HPDE6-E6E7 (cell line): ENCODE measurements around the gene RALA.
"Not testable (repeated sequence)": the region's sequence is repeated elsewhere in the genome, so short reads cannot be mapped to it uniquely, and the experiment has no call there.

Experiments used
- DNase-seq: peaks from one replicate; pipeline ENCODE4 v3.0.0; 2011; ENCODE audit warnings: missing footprints; ENCODE audit errors: extremely low spot score

The RALA gene

DNA sequence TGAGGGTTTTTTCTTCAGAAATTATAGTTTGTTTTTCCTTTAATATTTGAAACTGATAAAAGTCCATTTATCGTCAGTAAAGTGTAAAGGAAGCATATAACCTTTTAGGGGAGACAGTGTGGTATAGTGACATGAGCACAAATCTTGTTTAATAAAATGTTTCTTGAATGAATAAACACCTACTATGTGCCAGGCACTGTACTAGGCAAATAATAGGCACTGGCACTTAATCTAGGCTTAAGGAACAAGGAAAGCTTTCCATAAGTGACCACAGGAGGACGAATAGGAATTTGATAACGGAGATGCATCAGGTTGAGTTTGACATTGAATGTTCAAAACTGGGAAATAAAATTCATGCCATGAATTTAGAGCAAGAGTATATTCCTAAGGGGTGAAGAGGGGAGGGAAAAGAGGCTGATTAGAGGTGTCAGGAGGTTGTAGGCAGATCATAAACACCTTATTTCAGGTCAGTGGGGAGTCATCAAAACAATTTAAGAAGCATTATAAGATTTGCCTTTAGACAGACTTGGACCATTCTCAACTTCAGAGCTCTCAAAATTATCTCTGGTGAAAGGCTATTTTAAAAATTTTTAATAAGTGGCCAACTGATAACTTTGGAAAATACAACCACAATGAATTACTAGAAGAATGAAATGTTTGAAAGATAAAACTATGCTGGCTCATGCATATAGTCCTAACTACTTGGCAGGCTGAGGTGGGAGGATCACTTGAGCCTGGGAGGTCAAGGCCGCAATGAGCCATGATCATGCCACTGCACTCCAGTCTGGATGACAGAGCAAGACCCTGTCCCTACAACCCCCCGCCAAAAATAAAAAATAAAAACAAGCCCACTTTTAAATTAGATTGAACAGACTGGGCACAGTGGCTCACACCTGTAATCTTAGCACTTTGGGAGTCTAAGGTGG, 22.4 kb downstream of the RALA start:
- no peak for DNase-seq

DNA sequence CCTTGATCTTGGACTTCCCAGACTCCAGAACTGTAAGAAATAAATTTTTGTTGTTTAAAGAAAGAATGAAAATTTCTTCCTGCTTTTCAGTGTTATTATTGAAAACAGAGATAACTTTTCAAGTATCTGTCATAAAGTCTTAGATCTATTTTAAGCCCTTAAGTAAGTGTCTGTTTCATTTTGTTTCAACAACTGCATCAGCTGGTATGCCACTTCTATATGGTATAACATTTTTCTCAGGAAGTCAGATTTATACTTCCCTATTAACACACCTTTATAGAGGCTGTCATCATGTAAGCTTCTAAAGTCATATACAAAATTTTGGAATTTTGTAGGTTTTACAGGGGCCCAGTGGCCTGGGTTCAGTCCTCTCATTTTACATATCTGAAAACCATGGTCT, 24.4 kb downstream of the RALA start:
- DNase-seq = no peak

DNA sequence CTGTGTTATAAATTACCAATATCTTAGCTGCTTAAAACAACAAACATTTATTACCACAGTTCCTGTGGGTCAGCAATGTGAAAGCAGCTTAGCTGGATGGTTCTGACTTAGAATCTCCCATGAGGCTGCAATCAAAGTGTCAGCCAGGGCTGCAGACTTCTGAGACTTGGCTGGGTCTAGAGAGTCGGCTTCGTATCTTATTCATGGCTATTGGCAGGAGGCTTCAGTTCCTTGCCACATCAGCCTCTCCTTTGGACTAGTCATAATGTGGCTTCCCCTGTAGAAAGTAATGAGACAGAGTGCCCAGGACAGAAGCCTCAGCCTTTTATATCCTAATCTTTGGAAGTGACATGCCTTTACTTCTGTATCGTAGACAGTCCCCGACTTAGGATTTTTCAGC, 27.3 kb downstream of the RALA start:
- no peak for DNase-seq

DNA sequence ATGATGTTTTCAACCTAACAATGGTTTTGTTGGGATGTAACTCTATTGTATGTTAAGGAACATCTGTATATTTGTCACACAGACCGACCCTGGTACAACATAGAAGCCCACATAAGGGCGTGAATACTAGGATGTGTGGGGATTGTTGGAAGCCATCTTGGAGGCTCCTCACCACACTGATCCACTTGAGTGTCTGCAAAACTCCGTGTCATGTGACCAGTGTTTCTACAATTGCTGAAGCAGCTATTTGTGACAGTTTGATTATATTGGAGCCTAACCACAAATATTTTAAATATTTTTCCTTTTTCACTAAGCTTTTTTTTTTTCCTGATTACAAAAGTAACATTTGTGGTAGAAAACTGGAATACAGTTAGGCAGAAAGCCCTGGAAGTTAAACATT, 27.9 kb downstream of the RALA start:
- DNase-seq = no peak

DNA sequence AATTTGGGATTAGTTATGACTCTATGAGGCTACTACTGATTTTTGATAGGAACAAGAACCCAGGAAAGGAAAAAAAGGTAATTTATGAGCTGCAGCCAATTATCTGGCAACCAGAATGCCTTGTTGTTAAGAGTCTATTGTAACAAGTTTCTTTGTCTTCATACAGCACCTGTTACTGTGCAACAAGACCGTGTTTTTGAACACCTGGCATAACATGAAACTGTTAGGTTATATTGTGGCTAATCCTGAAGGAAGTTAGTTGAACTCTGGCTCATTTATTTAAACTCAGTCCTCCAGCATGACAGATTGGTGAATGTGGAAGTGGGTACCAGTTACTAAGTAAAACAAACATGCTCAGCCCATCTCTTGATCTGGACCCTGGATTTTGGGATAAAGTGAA, 33.0 kb downstream of the RALA start:
- no peak for DNase-seq

DNA sequence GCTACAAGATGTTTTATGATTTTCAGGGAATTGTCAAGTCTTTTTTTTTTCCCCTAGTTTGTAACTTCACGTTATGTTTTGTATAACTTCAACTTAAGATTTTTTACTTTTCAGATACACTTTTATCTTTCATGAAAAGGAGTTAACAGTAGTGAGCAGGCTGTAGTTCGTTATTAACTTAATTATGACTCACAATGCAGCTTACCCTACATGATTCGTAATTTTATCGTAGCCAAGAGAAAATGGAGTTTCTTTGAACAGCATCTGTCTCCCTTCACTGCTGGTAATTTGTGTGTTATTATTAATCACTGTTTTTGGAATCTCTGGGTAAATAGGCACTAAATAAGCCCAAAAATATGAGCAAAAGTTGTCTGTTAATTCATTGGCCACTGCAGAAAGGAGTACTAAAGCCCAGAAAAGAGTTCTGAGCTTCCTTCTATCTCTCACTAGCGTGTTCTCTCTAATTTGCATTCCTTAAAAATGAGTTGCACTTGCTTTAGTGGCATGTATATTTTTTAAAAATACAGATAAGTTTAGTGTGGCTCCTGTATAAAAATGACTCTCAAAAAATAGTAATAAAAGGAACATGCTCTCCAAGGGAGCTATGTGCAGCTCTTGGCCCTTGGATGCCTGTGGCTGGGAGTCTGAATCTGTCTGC, 36.1 kb downstream of the RALA start:
- no peak for DNase-seq

DNA sequence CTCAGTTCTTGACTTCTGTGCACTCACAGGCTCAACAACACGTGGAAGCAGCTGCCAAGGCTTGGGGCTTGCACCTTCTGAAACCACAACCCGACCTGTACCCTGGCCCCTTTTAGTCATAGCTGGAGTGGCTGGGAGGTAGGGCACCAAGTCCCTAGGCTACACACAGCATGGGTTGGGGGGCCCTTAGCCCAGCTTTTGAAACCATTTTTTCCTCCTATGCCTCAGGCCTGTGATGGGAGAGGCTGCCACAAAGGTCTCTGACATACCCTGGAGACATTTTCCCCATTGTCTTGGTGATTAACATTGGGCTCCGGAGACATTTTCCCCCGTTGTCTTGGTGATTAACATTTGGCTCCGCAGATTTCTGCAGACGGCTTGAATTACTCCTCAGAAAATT, 38.6 kb downstream of the RALA start:
- no peak for DNase-seq

DNA sequence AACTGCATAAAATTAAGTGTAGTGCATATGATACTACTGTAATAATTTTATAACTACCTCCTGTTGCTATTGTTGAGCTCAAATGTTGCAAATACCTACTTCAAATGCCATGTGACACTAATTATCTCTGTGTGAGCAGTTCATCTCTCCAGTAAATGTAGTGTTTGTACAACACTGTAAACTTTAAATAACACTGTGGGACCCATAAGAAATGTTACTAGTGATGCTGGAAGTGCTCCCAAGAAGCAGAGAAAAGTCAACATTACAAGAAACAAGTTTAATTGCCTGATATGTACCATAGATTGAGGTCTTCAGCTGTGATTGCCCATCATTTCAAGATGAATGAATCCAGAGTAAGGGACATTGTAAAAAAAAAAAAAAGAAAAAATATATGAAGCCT, 39.9 kb downstream of the RALA start:
- no peak for DNase-seq

DNA sequence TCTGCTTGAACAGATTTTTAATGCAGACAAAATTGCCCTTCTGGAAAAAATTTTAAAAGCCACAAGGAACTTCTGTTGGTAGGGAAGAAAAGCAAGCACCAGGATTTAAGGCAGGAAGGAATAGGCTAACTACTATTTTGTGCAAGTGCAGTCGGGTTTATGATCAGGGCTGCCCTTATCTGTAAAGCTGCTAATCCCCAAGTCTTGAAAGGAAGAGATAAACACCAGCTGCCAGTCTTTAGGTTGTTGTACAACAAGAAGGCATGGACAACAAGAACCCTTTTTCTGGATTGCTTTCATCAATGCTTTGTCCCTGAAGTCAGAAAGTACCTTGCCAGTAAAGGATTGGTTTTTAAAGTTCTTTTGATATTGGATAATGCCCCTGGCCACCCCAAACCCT, 40.7 kb downstream of the RALA start:
- no peak for DNase-seq

DNA sequence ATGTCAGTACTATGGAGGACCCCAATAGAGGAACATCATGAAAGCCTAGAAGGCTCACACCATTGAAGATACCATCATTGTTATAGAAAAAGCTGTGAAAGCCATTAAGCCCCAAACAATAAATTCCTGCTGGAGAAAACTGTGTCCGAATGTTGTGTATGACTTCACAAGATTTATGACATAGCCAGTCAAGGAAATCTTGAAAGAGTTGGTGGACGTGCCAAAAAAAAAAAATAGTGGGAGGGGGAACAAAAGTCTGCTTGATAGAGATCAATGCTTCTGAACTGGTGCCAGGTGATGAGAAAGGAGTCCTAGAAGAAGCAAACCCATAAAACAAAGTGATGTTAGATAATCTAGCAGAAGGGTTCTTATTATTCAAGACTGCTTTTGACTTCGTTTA, 41.2 kb downstream of the RALA start:
- DNase-seq = no peak

DNA sequence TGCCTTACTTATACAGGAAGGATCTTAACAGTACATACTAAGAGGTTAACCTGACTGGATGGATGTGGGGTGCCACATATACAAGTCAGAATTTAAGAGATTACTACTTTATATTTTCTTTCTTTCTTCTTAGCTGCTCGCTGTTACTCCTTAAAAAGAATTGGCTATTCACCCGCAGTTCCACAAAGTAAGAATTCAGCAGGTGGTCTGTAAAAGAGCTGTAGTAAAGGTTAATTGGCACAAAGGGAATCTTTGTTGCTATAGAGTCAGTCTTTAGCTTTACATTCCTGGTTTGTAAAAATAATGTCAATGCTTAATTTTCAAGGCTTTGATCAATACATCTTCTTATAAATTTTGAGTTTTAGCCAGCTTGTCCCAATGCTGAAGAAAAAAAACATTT, 43.2 kb downstream of the RALA start:
- no peak for DNase-seq

DNA sequence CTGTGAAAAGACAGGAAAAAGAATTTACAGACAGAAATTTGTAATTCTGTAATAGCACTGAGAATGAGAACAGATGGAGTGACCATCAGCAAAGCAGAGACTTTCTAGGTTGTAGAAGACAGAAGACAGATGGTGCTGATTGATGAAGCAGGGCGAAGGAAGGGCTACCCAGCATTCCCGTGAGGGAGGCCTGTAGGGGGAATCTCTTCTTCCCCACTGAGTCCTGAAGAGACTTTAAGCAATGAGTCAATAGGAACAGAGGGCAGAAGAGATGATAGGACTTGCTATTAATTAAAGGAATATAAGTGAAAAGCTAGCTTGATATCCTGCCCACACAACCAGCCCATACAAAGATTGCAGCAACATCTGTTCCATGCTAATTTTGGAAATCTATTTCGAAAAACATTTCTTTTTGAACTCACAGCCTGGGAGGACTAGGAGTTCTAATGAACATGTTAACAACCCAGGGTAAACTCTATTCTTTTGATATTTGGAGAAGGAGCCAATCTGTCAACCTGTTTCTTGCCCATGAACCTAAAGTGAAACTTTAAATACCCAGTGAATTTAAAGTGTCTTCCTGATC, 44.1 kb downstream of the RALA start:
- DNase-seq = no peak

DNA sequence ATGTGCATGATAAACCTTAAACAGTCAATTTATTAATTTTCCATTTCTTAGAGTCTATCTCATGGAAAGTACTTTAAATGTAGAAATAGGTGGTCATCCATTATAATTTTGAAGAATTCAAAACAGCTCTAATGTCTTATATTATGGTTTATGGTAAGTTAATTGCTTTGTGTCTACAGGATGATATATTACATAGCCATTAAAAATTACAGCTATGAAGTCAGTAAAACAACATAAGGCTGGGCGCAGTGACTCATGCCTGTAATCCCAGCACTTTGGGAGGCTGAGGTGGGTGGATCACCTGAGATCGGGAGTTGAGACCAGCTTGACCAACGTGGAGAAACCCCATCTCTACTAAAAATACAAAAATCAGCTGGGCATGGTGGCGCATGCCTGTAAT, 44.9 kb downstream of the RALA start:
- DNase-seq = not testable (repeated sequence)

DNA sequence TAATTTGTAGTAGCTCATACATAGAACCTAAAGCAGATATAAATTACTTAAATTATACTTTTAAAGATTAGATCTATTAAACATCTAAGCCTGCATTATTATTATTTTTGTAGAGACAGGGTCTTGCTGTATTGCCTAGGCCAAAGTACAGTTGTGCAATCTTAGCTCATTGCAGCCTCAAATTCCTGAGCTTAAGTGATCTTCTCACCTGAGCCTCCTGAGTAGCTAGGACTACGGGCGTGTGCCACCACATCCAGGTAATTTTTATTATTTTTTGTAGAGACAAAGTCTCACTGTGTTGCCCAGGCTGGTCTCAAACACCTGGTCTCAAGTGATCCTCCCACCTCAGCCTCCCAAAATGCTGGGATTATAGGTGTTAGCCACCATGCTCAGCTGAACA, 46.7 kb downstream of the RALA start:
- DNase-seq = no peak

DNA sequence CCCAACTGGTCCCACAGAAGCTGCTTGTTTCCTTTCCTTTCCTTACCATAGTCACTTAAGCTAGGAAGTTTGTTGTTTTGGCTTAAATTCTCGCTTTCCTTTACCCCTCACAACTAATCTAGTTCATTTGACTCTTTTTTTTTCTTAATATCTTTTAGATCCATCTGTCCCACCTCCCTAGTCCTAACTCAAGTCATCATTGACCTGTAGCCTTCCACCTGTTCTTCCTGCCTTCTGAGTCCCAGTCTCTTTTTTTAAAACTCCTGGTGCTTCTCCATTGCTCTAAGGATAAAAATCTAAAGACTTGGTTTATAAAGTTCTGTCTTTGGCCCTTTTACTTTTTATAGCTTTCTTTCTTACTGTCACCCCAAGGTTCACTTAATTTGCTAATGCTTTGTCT, 47.6 kb downstream of the RALA start:
- DNase-seq = no peak

DNA sequence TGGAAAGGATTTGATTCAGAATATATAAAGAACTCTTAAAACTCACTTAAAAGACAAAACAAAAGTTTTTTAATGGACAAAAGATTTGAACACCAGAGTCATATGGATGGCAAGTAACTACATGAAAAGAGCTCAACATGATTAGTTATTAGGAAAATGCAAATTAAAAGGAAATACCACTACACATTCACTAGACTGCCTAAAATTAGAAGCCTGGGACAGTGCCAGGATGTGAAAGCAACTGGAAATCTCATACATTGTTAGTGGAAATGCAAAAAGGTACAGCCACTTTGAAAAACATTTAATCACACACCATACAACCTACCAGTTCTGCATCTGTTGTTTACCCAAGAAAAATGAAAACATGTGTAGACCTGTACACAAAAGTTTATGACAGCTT, 48.8 kb downstream of the RALA start:
- no peak for DNase-seq

DNA sequence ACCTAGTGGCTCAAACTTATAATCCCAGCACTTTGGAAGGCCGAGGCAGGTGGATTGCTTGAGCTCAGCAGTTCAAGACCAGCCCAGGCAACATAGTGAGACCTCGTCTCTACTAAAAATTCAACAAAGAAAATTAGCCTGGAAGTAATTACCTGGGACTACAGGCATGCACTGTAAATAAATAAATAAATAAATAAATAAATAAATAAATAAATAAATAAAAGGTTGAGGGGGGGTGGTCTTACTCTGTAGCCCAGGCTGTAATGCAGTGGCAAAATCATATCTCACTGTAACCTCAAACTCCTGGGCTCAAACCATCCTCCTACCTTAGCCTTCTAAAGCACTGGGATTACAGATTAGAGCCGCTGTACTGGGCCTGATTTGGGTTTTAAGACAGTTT, 50.5 kb downstream of the RALA start:
- no peak for DNase-seq

DNA sequence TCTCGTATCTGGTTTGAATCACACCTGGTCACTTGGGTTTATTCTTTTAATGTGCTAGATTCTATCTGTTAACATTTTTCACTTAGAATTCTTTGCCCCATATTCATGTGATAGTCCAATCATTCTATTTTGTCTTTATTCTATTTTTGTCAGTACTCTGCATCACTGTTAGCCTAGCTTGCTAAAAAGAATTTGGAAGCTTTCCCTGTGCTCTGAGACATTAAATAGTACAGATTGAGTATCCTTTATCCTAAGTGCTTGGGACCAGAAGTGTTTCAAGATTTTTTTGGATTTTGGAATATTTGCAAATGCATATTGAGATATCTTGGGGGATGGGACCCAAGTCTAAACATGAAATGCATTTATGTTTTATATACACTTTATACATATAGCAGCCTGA, 51.0 kb downstream of the RALA start:
- DNase-seq = no peak

DNA sequence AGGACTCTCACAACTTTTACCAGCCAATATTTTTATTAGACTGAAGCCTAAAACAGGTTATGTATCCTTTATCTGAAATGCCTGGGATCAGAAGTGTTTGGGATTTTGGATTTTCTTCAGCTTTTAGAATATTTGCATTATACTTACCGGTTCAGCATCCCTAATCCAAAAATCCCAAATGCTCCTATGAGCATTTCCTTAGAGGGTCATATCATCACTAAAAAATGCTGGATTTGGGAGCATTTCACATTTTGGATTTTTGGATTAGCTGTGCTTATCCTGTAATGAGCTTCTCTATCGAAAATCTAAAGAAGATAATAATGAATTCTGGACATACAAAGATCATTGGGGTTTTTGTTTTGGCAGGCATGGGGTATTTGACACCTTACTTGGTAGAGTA, 53.0 kb downstream of the RALA start:
- no peak for DNase-seq

DNA sequence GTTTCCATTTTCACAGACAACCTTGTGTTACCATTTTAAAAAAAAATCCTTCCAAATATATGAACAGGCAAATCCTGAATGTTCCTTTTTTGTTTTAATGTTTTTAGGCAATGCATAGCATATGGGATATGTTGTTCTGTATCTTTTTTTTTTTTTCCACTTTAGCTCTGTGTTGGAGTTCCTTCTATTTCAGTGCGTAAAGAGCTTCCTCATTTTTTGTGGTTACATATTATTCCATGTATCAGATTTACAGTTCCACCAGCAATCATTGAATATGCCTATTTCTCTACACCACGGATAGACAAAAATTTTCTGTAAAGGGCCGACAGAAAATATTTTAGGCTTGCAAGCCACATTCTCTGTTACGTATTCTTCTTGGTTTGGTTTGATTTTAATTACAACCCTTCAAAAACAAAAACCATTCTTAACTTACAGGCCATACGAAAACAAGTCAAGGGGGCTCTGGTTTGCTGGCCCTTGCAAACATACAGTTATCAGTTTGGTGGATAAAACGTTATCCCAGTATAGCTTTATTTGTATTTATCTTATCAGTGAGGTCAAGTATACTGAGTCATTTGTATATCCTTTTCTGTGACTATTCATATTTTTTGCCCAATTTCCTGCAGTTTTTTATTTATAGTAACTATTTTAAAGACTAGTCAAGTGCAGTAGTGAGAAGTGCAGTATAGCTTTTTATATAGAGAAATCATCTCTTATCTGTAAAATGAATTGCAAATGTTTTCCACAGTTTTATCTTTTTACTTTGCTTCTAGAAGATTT, 55.7 kb downstream of the RALA start:
- no peak for DNase-seq

DNA sequence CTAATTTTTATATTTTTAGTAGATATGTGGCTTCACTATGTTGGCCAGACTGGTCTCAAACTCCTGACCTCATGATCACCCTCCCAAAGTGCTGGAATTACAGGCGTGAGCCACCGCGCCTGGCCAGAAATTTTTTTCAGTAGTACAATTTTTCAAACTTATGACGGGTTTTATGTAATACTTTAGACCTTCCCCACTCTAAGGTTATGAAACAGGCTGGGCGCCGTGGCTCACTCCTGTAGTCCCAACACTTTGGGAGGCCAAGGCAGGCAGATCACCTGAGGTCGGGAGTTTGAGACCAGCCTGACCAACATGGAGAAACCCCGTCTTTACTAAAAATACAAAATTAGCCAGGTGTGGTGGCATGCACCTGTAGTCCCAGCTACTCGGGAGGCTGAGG, 56.5 kb downstream of the RALA start:
- DNase-seq = not testable (repeated sequence)

DNA sequence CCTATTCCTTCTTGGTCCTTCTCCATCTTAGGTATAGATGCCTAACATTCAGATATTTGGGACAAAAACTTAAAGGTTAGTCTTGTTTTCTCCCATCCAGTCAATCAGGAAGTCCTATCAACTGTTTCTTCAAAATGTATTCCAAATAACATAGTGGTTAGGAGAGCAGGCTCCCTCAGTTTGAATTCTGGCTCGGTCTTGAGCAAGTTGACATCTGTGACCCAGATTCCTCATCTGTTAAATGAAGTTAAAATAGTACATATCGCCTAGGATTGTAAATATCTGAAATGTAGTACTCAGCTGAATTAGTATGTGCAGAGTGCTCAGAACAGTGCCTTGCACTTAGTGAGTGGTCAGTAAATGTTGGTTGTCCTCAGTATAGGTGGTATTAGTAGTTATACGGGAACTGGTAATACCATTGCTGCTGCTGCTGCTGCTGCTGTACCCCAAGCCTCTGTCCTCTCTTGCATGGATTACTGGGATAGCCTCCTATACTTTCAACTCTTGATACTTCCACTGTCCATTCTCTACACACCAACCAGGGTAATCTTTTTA, 58.6 kb downstream of the RALA start:
- no peak for DNase-seq
